GM12873 (cell line): ENCODE data around the gene INPP1.

ENCODE experiments used
- CTCF ChIP-seq: IDR thresholded peaks from 2 replicates; pipeline ENCODE4 v1.5.1; 2012; ENCODE audit warnings: low read depth, mild to moderate bottlenecking, moderate library complexity, low read length, control low read depth; ENCODE audit not compliant: insufficient read depth; ENCODE audit errors: missing control alignments

INPP1 gene

GRCh38 chr2:190336420-190336819 is 7.0 kb upstream of the INPP1 start:
- no peak for TF ChIP-seq CTCF

GRCh38 chr2:190338453-190338852 is 4.9 kb upstream of the INPP1 start:
- TF ChIP-seq CTCF: no peak

GRCh38 chr2:190339394-190339793 is 4.0 kb upstream of the INPP1 start:
- TF ChIP-seq CTCF: no peak

- TF ChIP-seq CTCF: no peak
Observed at GRCh38 chr2:190340369-190340768, 3.0 kb upstream of the INPP1 start.

- TF ChIP-seq CTCF: no peak
Observed at GRCh38 chr2:190342611-190343010, 778 bp upstream of the INPP1 start.

- TF ChIP-seq CTCF: no peak
Observed at GRCh38 chr2:190343089-190343535, 277 bp upstream of the INPP1 start.

GRCh38 chr2:190344276-190344827 is 963 bp downstream of the INPP1 start:
- peak; percentile 56 for TF ChIP-seq CTCF
